MM.1S (cell line): Measurements from ENCODE around the gene P2RY6.
"Not testable (repeated sequence)": the region's sequence is repeated elsewhere in the genome, so short reads cannot be mapped to it uniquely, and the experiment has no call there.

Source experiments
- DNase-seq: peaks from one replicate; pipeline ENCODE4 v3.0.0-alpha.2; 2015
- H2AFZ ChIP-seq: fragments of 300-600 bp; sonication (generic); 2 replicates; pipeline ENCODE4 v1.6.0; 2016; ENCODE audit warnings: antibody characterized with exemption, low read length
- H3F3A ChIP-seq: fragments of 300-600 bp; sonication (generic); 2 replicates; pipeline ENCODE4 v1.6.1; 2016; ENCODE audit warnings: mild to moderate bottlenecking, antibody characterized with exemption, low read length, moderate library complexity, mixed read lengths; ENCODE audit not compliant: insufficient read depth
- H3K27ac ChIP-seq: fragments of 300-600 bp; sonication (generic); 2 replicates; pipeline ENCODE4 v1.5.1; 2016; ENCODE audit warnings: mild to moderate bottlenecking, low read length
- H3K27me3 ChIP-seq: fragments of 300-600 bp; sonication (generic); replicated peaks from 2 replicates; pipeline ENCODE4 v1.6.0; 2016; ENCODE audit warnings: low read length; ENCODE audit not compliant: insufficient read depth
- H3K36me3 ChIP-seq: fragments of 300-600 bp; sonication (generic); replicated peaks from 2 replicates; pipeline ENCODE4 v1.6.1; 2016; ENCODE audit warnings: mild to moderate bottlenecking, low read length, mixed read lengths; ENCODE audit not compliant: insufficient read depth
- H3K4me1 ChIP-seq: fragments of 300-600 bp; sonication (generic); 2 replicates; pipeline ENCODE4 v1.6.1; 2016; ENCODE audit warnings: low read length, mixed read lengths
- H3K4me2 ChIP-seq: fragments of 300-600 bp; sonication (generic); 2 replicates; pipeline ENCODE4 v1.6.0; 2016; ENCODE audit warnings: low read depth, low read length
- H3K4me3 ChIP-seq: fragments of 300-600 bp; sonication (generic); 2 replicates; pipeline ENCODE4 v1.5.1; 2016; ENCODE audit warnings: low read length, mixed read lengths
- H3K79me2 ChIP-seq: fragments of 300-600 bp; sonication (generic); 2 replicates; pipeline ENCODE4 v1.6.1; 2016; ENCODE audit warnings: mixed run types, low read length, mixed read lengths
- H3K9ac ChIP-seq: fragments of 300-600 bp; sonication (generic); 2 replicates; pipeline ENCODE4 v1.6.1; 2016; ENCODE audit warnings: low read length, mixed read lengths
- H3K9me2 ChIP-seq: fragments of 300-600 bp; sonication (generic); replicated peaks from 2 replicates; pipeline ENCODE4 v1.6.1; 2016; ENCODE audit warnings: mild to moderate bottlenecking, low read length, mixed read lengths; ENCODE audit not compliant: insufficient read depth
- H3K9me3 ChIP-seq: fragments of 300-600 bp; sonication (generic); replicated peaks from 2 replicates; pipeline ENCODE4 v1.6.1; 2016; ENCODE audit warnings: mild to moderate bottlenecking, low read length, mixed read lengths; ENCODE audit not compliant: insufficient read depth
- H4K20me1 ChIP-seq: fragments of 300-600 bp; sonication (generic); 2 replicates; pipeline ENCODE4 v1.6.1; 2016; ENCODE audit warnings: mild to moderate bottlenecking, low read length, moderate library complexity, mixed read lengths; ENCODE audit not compliant: insufficient read depth
- EZH2 ChIP-seq: fragments of 300-600 bp; sonication (generic); optimal IDR thresholded peaks from 2 replicates; pipeline ENCODE3; 2017; ENCODE audit warnings: low read depth, mild to moderate bottlenecking, antibody characterized with exemption, low read length, mixed read lengths
- EZH2phosphoT487 ChIP-seq: fragments of 300-600 bp; sonication (generic); IDR thresholded peaks from 2 replicates; pipeline ENCODE4 v1.6.1; 2018; ENCODE audit warnings: antibody characterized with exemption, low read length
- TF ChIP-seq, protein P1 (sequence below): fragments of 300-600 bp; sonication (generic); IDR thresholded peaks from 2 replicates; pipeline ENCODE4 v1.5.1; 2016; ENCODE audit warnings: antibody characterized with exemption, low read length, mixed read lengths

The P2RY6 gene

DNA sequence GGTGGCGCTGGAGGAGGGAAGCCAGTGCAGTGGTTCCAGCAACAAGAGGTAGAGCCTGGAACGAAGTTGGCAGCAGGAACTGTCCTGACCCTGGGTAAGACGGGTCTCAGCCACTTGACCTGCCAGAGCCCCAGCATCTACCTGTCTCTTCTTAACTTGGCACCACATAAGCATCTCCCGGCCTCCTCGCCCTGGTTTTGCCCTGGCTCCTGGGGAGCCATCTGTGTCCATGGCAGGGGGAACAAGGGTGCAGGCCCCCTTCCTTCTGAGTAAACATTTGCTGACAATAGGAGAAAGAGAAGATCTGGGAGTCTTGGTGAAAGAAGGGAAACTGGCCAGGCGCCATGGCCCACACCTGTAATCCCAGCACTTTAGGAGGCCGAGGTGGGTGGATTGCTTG lies 41.2 kb upstream of the P2RY6 start:
- TF ChIP-seq EZH2phosphoT487 (no peak), EZH2 (no peak)
- TF ChIP-seq, protein P1, sequence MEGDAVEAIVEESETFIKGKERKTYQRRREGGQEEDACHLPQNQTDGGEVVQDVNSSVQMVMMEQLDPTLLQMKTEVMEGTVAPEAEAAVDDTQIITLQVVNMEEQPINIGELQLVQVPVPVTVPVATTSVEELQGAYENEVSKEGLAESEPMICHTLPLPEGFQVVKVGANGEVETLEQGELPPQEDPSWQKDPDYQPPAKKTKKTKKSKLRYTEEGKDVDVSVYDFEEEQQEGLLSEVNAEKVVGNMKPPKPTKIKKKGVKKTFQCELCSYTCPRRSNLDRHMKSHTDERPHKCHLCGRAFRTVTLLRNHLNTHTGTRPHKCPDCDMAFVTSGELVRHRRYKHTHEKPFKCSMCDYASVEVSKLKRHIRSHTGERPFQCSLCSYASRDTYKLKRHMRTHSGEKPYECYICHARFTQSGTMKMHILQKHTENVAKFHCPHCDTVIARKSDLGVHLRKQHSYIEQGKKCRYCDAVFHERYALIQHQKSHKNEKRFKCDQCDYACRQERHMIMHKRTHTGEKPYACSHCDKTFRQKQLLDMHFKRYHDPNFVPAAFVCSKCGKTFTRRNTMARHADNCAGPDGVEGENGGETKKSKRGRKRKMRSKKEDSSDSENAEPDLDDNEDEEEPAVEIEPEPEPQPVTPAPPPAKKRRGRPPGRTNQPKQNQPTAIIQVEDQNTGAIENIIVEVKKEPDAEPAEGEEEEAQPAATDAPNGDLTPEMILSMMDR: no peak
- Histone ChIP-seq H4K20me1 (no peaks in the 10 kb centered on the region), H2AFZ (no peak overlapping the region), H3K36me3 (no peaks in the 10 kb centered on the region), H3K4me1 (no peaks in the 10 kb centered on the region), H3K4me3 (no peak overlapping the region), H3K9me2 (no peaks in the 10 kb centered on the region), H3K27me3 (no peaks in the 10 kb centered on the region), H3K9me3 (no peaks in the 10 kb centered on the region), H3F3A (no peaks in the 10 kb centered on the region), H3K4me2 (no peak overlapping the region), H3K9ac (no peak overlapping the region), H3K27ac (no peak overlapping the region), H3K79me2 (no peaks in the 10 kb centered on the region)
- DNase-seq: no peak

GRCh38 chr11:73232487-73232886 lies 39.7 kb upstream of the P2RY6 start:
- not testable (repeated sequence) for H4K20me1 ChIP-seq, H2AFZ ChIP-seq, H3K36me3 ChIP-seq, H3K27ac ChIP-seq, H3K4me3 ChIP-seq, H3F3A ChIP-seq, H3K4me2 ChIP-seq, H3K9me2 ChIP-seq, H3K9ac ChIP-seq, DNase-seq, H3K79me2 ChIP-seq, H3K9me3 ChIP-seq, H3K4me1 ChIP-seq, H3K27me3 ChIP-seq

DNA sequence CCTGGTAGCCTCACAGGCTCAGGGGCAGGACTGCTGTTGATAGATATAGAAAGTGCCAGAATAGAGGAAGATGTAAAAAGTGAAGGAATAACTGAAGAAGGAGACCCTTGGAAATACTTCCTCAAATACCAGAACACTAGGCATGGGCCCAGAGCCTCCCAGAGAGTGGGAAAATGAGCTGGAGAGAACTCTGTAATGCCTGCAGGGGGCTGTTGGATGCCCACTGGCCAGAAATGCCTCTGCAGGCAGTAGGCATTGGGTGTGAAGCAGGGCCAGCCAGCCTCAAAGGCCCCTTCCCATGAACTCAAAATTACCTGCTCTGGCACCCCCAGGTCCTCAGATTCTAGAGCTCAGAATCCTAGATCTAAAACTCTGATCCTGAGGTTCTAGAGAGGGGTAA lies 38.9 kb upstream of the P2RY6 start:
- H3K4me2 ChIP-seq: no peak overlapping the region
- no peak overlapping the region for H3K27ac ChIP-seq
- no peaks in the 10 kb centered on the region for H3K9me3 ChIP-seq
- H3K9ac ChIP-seq: no peak overlapping the region
- no peak overlapping the region for H2AFZ ChIP-seq
- H3K36me3 ChIP-seq: no peaks in the 10 kb centered on the region
- no peak overlapping the region for H3K4me3 ChIP-seq
- H3F3A ChIP-seq: no peaks in the 10 kb centered on the region
- H4K20me1 ChIP-seq: no peaks in the 10 kb centered on the region
- DNase-seq: no peak
- no peaks in the 10 kb centered on the region for H3K9me2 ChIP-seq
- TF ChIP-seq, protein P1: no peak
- no peak for TF ChIP-seq EZH2phosphoT487
- no peak for TF ChIP-seq EZH2
- no peaks in the 10 kb centered on the region for H3K27me3 ChIP-seq
- no peaks in the 10 kb centered on the region for H3K79me2 ChIP-seq
- H3K4me1 ChIP-seq: no peaks in the 10 kb centered on the region

DNA sequence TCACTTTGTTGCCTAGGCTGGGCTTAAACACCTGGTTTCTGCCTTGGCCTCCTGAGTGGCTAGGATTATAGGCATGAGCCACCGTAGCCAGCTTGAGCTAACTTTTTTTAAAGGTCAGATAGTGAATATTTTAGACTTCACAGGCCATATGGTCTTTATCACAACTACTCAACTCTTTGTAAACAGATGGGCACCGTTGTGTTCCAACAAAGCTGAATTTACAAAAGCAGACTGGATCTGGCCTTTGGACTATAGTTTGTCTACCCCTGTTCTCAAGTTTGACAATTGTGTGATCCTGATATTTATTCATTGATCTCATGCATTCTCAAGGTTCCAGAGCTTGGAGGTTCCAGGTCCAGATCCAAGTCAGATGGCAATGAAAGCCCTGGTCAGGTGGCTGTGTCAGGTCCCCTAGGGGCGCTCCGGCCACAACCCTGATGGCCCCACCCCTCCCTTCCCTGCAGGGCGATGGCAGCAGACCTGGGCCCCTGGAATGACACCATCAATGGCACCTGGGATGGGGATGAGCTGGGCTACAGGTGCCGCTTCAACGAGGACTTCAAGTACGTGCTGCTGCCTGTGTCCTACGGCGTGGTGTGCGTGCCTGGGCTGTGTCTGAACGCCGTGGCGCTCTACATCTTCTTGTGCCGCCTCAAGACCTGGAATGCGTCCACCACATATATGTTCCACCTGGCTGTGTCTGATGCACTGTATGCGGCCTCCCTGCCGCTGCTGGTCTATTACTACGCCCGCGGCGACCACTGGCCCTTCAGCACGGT lies 38.3 kb upstream of the P2RY6 start:
- no peaks in the 10 kb centered on the region for H3F3A ChIP-seq
- H3K4me2 ChIP-seq: no peak overlapping the region
- no peaks in the 10 kb centered on the region for H3K27me3 ChIP-seq
- no peaks in the 10 kb centered on the region for H3K9me3 ChIP-seq
- H3K79me2 ChIP-seq: no peaks in the 10 kb centered on the region
- no peaks in the 10 kb centered on the region for H4K20me1 ChIP-seq
- H3K4me3 ChIP-seq: no peak overlapping the region
- no peaks in the 10 kb centered on the region for H3K36me3 ChIP-seq
- H2AFZ ChIP-seq: no peak overlapping the region
- no peak for TF ChIP-seq EZH2phosphoT487
- H3K27ac ChIP-seq: no peak overlapping the region
- no peaks in the 10 kb centered on the region for H3K9me2 ChIP-seq
- no peaks in the 10 kb centered on the region for H3K4me1 ChIP-seq
- no peak for DNase-seq
- no peak overlapping the region for H3K9ac ChIP-seq
